HepG2 (cell line): Measurements from ENCODE around the gene POU3F1. TPM values are rescaled to one million over a fixed set of nuclear protein-coding genes. Genes with fewer than 3 reads are reported as not detected.
A peak's percentile ranks its signal among the peaks of the same experiment; 100 is the strongest.

Source experiments
- AGO2 ChIP-seq: fragments of 200-400 bp; formaldehyde crosslinking; optimal IDR thresholded peaks from 2 replicates; pipeline ENCODE3; 2017; ENCODE audit warnings: mild to moderate bottlenecking, low read depth, low read length, moderate library complexity
- BHLHE40 ChIP-seq: IDR thresholded peaks from 2 replicates; pipeline ENCODE4 v1.6.1; 2011; ENCODE audit warnings: low read length, improper control_type of control experiment
- CAMTA2 ChIP-seq: sonication (generic); formaldehyde crosslinking; IDR thresholded peaks from 2 replicates; pipeline ENCODE4 v1.4.0; 2020; ENCODE audit warnings: mild to moderate bottlenecking, missing genetic modification reagents, borderline replicate concordance
- CHCHD3 ChIP-seq: sonication (generic); formaldehyde crosslinking; IDR thresholded peaks from 2 replicates; pipeline ENCODE4 v1.8.0; 2022; ENCODE audit warnings: mild to moderate bottlenecking, missing genetic modification reagents, moderate library complexity
- FOSL2 ChIP-seq: sonication (generic); formaldehyde crosslinking; IDR thresholded peaks from 2 replicates; pipeline ENCODE4 v1.4.0; 2020; ENCODE audit warnings: missing genetic modification reagents
- HNRNPL ChIP-seq: fragments of 200-400 bp; formaldehyde crosslinking; IDR thresholded peaks from 2 replicates; pipeline ENCODE4 v1.6.1; 2017; ENCODE audit warnings: mild to moderate bottlenecking, low read depth, low read length
- POLR2G ChIP-seq: fragments of 200-400 bp; formaldehyde crosslinking; IDR thresholded peaks from 2 replicates; pipeline ENCODE4 v1.6.1; 2018; ENCODE audit warnings: mild to moderate bottlenecking, low read depth, low read length, moderate library complexity
- PRMT3 ChIP-seq: sonication (generic); formaldehyde crosslinking; IDR thresholded peaks from 2 replicates; pipeline ENCODE4 v1.8.1; 2022; ENCODE audit warnings: low read depth, mild to moderate bottlenecking, moderate library complexity, missing genetic modification reagents, borderline replicate concordance
- SAP130 ChIP-seq: IDR thresholded peaks from 2 replicates; pipeline ENCODE4 v1.6.1; 2016; ENCODE audit warnings: low read depth
- ZFP62 ChIP-seq: sonication (generic); formaldehyde crosslinking; IDR thresholded peaks from 2 replicates; pipeline ENCODE4 v1.4.0; 2020; ENCODE audit warnings: missing genetic modification reagents
- ZNF430 ChIP-seq: sonication (generic); formaldehyde crosslinking; IDR thresholded peaks from 2 replicates; pipeline ENCODE4 v1.9.0; 2021; ENCODE audit warnings: mild to moderate bottlenecking, missing genetic modification reagents
- ZNF484 ChIP-seq: sonication (generic); formaldehyde crosslinking; IDR thresholded peaks from 2 replicates; pipeline ENCODE4 v1.5.1; 2020; ENCODE audit warnings: mild to moderate bottlenecking, low read depth, missing genetic modification reagents, borderline replicate concordance
- polyA plus RNA-seq, 8 experiments: library from polyadenylated mRNA; depleted of rRNA in 3 of 8; stranded (reverse) in 7 of 8; unstranded in 1 of 8; fragments of >200 nt; fragmentation: Illumina TruSeq in 4 of 8; extraction: Trizol in 4 of 8; gene quantifications; 2 replicates each; pipeline versions ENCODE4 v1.2.1 to v1.2.3, GENCODE V29; 2011 to 2016; ENCODE audit warnings: low read depth in 4 of 8, missing spikeins in 1 of 8, mixed read lengths in 1 of 8; ENCODE audit not compliant: insufficient read depth in 1 of 8
- total RNA-seq, 5 experiments: library from RNA; depleted of rRNA; stranded (reverse); fragments of >200 nt; fragmentation: Illumina TruSeq; extraction: Trizol; gene quantifications; 2 replicates each; pipeline ENCODE4 v1.2.3, GENCODE V29; 2016; ENCODE audit warnings: low read depth in 1 of 5
- TF ChIP-seq, protein P1 (sequence below): sonication (generic); formaldehyde crosslinking; IDR thresholded peaks from 2 replicates; pipeline ENCODE4 v1.5.1; 2020; ENCODE audit warnings: mild to moderate bottlenecking, missing genetic modification reagents, moderate library complexity
- TF ChIP-seq, protein P2 (sequence below): sonication (generic); formaldehyde crosslinking; IDR thresholded peaks from 2 replicates; pipeline ENCODE4 v1.4.0; 2020; ENCODE audit warnings: mild to moderate bottlenecking, missing genetic modification reagents
- TF ChIP-seq, protein P3 (sequence below): sonication (generic); formaldehyde crosslinking; IDR thresholded peaks from 2 replicates; pipeline ENCODE4 v1.8.0; 2023; ENCODE audit warnings: mild to moderate bottlenecking, missing genetic modification reagents
- TF ChIP-seq, protein P4 (sequence below): sonication (generic); formaldehyde crosslinking; IDR thresholded peaks from 2 replicates; pipeline ENCODE4 v1.4.0; 2020; ENCODE audit warnings: low read depth, mild to moderate bottlenecking, missing genetic modification reagents
- TF ChIP-seq, protein P5 (sequence below): sonication (generic); IDR thresholded peaks from 2 replicates; pipeline ENCODE4 v1.6.1; 2016; ENCODE audit warnings: low read depth, borderline replicate concordance

POU3F1 gene
- total and polyA plus RNA-seq, 2 of the 13 experiments (the other 11 are each of a cell fraction or from before 2014, with no cell fraction given): not detected

DNA sequence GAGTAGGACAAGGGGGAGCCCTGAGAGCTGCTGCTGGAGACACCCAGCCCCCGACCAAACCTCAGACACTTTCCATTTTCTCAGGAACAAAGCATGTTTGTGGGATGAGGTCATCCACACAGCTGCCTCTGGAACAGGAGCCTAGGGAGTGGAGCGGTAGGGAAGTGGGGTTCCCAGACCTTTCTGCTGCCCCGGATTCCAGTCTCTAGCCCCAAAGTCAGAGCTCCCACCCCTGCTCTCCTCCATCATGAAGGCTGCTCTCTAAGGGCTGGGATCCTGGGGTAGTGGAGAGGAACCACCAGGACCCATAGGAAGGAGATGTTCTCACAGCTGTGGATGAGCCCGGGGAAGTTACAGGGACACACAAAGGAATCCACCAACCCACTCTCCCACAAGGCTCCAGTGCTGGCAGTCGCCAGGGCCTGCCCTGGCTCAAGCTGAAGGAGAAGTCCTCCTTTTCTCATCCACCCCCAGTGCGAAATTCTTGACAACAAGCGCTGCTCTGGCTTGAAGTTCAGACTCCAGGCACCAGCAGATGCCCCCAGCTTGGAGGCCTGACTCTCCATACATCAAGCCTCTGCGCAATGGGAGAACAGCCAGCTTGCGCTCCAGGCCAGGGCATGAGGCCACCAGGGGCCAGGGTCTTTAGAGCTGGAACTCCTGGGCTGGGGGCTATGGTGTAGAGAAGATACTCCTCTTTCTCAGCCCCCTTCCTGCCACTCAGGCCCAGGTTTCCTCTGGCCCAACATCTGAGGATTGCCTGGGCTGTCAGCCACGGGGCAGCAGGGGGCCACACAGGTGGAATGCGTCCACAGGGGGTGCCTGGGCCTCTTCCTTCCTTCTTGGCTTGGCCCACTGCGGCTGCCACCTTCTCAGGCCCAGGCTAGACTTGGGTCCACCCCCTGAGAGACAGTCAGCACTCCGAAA lies 45.8 kb downstream of the POU3F1 start (continued):
- TF ChIP-seq, protein P1, sequence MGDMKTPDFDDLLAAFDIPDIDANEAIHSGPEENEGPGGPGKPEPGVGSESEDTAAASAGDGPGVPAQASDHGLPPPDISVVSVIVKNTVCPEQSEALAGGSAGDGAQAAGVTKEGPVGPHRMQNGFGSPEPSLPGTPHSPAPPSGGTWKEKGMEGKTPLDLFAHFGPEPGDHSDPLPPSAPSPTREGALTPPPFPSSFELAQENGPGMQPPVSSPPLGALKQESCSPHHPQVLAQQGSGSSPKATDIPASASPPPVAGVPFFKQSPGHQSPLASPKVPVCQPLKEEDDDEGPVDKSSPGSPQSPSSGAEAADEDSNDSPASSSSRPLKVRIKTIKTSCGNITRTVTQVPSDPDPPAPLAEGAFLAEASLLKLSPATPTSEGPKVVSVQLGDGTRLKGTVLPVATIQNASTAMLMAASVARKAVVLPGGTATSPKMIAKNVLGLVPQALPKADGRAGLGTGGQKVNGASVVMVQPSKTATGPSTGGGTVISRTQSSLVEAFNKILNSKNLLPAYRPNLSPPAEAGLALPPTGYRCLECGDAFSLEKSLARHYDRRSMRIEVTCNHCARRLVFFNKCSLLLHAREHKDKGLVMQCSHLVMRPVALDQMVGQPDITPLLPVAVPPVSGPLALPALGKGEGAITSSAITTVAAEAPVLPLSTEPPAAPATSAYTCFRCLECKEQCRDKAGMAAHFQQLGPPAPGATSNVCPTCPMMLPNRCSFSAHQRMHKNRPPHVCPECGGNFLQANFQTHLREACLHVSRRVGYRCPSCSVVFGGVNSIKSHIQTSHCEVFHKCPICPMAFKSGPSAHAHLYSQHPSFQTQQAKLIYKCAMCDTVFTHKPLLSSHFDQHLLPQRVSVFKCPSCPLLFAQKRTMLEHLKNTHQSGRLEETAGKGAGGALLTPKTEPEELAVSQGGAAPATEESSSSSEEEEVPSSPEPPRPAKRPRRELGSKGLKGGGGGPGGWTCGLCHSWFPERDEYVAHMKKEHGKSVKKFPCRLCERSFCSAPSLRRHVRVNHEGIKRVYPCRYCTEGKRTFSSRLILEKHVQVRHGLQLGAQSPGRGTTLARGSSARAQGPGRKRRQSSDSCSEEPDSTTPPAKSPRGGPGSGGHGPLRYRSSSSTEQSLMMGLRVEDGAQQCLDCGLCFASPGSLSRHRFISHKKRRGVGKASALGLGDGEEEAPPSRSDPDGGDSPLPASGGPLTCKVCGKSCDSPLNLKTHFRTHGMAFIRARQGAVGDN (CRISPR knock-in tag): peak; percentile 57
- TF ChIP-seq FOSL2 (CRISPR knock-in tag) (peak; percentile 85), ZNF430 (CRISPR knock-in tag) (0 out of 2 replicates have a peak, but pooled peaks have one; percentile 26), BHLHE40 (no peak), CHCHD3 (no peak), HNRNPL (0 out of 2 replicates have a peak, but pooled peaks have one; percentile 51), CAMTA2 (CRISPR knock-in tag) (no peak), ZNF484 (CRISPR knock-in tag) (no peak), AGO2 (peak; percentile 56), PRMT3 (CRISPR knock-in tag) (peak; percentile 58; the same call in 1 of the 2 replicates), POLR2G (peak; percentile 29; the same call in 1 of the 2 replicates), ZFP62 (CRISPR knock-in tag) (no peak), SAP130 (CRISPR knock-in tag) (0 out of 2 replicates have a peak, but pooled peaks have one; percentile 23)
- TF ChIP-seq, protein P2, sequence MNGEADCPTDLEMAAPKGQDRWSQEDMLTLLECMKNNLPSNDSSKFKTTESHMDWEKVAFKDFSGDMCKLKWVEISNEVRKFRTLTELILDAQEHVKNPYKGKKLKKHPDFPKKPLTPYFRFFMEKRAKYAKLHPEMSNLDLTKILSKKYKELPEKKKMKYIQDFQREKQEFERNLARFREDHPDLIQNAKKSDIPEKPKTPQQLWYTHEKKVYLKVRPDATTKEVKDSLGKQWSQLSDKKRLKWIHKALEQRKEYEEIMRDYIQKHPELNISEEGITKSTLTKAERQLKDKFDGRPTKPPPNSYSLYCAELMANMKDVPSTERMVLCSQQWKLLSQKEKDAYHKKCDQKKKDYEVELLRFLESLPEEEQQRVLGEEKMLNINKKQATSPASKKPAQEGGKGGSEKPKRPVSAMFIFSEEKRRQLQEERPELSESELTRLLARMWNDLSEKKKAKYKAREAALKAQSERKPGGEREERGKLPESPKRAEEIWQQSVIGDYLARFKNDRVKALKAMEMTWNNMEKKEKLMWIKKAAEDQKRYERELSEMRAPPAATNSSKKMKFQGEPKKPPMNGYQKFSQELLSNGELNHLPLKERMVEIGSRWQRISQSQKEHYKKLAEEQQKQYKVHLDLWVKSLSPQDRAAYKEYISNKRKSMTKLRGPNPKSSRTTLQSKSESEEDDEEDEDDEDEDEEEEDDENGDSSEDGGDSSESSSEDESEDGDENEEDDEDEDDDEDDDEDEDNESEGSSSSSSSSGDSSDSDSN (CRISPR knock-in tag): 0 out of 2 replicates have a peak, but pooled peaks have one; percentile 8
- TF ChIP-seq, protein P3, sequence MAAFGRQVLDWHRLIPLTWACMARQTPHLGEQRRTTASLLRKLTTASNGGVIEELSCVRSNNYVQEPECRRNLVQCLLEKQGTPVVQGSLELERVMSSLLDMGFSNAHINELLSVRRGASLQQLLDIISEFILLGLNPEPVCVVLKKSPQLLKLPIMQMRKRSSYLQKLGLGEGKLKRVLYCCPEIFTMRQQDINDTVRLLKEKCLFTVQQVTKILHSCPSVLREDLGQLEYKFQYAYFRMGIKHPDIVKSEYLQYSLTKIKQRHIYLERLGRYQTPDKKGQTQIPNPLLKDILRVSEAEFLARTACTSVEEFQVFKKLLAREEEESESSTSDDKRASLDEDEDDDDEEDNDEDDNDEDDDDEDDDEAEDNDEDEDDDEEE (CRISPR knock-in tag): 0 out of 2 replicates have a peak, but pooled peaks have one; percentile 27
- TF ChIP-seq, protein P4, sequence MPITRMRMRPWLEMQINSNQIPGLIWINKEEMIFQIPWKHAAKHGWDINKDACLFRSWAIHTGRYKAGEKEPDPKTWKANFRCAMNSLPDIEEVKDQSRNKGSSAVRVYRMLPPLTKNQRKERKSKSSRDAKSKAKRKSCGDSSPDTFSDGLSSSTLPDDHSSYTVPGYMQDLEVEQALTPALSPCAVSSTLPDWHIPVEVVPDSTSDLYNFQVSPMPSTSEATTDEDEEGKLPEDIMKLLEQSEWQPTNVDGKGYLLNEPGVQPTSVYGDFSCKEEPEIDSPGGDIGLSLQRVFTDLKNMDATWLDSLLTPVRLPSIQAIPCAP (CRISPR knock-in tag): no peak
- TF ChIP-seq, protein P5, sequence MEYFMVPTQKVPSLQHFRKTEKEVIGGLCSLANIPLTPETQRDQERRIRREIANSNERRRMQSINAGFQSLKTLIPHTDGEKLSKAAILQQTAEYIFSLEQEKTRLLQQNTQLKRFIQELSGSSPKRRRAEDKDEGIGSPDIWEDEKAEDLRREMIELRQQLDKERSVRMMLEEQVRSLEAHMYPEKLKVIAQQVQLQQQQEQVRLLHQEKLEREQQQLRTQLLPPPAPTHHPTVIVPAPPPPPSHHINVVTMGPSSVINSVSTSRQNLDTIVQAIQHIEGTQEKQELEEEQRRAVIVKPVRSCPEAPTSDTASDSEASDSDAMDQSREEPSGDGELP: peak; percentile 40; the same call in 1 of the 2 replicates
